UCSD-AML1 (cell line): ENCODE measurements around the gene PLXNB2.

Source experiments
- DNase-seq: peaks from one replicate; lab custom pipeline; 2025; ENCODE audit not compliant: unreplicated experiment; lab: John Stamatoyannopoulos, UW

PLXNB2 gene

GRCh38 chr22:50313021-50313420, 5.6 kb upstream of the PLXNB2 start:
- no peak for DNase-seq

- no peak for DNase-seq
Observed at GRCh38 chr22:50312371-50312770, 4.9 kb upstream of the PLXNB2 start.

DNA sequence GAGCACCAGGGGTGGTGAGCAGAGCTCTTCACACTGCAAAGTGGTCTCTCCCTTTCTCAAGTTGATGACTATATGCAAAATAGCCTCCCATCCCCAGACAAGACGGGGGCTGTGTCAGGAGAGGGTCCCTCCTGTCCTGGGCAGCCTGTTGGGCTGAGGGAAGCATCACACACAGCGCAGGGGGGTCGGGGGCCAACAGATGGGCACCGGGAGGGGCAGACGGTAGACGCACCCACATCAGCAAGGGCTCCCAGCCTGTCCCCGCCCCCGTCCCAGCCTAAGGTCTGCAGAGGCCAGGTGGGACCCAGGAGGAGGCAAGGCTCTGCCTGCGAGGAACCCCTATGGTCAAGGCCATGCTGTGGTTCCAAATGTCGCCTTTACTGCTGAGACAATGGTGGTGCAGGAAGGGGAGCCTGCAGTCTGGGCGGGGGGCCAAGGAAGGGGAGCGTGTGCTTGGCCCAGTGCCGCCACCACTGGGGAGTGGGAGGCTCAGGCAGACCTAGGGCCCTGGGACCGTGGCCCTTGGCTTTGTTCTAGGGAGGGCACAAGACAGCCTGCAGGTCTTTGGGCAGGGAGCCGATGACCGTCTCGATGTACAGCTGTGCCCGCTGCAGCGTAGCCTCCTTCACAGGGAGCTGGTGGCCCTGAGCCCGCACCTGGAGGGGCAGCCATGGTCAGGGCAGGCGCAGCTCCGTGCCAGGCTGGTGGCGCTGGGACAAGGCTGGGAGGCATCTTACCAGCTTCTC, 4.3 kb upstream of the PLXNB2 start:
- no peak for DNase-seq

DNA sequence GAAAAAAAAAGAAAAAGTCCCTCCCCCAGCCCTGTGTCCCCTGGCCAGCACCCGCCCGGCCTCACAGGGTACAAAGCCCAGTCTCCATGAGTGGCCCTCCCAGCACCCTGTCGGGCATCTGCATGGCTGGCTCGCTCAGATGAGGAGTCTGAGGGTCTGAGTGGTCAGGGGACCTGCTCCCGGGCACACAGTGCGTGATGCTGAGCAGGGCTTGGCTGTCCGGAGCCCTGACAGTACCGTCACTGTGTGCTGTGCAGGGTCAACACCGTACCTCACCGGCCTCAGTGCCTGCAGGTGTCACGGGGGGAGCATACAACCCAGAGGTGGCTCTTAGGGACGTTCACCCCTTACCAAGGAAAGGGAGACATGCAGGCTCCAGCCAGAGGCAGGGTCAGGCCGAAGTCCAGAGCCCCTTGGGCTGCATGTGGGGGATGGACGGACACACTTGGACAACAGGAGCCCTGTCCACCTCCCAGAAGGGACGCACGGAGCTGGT, 3.6 kb upstream of the PLXNB2 start:
- no peak for DNase-seq

DNA sequence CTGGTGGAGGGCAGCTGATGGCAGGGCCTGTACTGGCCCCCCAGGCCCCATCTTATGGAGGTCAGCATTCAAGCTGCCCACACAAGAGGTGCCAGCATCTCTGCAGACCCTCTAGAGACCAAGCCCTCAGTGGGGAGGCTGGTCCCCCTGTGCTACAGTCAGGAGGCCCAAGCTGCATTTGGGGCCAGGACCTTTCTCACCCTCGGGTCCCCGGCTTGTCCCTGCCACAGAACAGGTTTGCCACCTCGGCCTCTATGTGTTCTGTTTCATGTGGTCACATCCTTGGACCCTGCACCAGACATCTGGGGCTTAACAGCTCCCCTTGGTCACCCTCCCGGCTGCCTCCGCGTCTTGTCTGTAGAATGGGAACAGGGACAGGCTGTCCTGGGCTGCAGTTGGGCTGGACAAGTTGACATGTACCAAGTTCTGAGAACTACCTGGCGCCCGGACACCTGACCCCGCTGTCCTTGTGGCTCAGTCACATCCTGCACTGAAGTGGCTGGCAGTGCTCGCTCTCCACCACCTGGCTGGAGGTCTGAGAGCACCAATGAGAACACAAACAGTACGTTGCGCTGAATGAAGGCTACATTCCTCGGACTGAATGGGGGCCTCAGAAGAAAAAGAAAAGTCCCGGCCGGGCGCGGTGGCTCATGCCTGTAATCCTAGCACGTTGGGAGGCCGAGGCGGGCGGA, 2.7 kb upstream of the PLXNB2 start:
- no peak for DNase-seq

GRCh38 chr22:50309601-50309991, 2.1 kb upstream of the PLXNB2 start:
- DNase-seq, result no peak

DNA sequence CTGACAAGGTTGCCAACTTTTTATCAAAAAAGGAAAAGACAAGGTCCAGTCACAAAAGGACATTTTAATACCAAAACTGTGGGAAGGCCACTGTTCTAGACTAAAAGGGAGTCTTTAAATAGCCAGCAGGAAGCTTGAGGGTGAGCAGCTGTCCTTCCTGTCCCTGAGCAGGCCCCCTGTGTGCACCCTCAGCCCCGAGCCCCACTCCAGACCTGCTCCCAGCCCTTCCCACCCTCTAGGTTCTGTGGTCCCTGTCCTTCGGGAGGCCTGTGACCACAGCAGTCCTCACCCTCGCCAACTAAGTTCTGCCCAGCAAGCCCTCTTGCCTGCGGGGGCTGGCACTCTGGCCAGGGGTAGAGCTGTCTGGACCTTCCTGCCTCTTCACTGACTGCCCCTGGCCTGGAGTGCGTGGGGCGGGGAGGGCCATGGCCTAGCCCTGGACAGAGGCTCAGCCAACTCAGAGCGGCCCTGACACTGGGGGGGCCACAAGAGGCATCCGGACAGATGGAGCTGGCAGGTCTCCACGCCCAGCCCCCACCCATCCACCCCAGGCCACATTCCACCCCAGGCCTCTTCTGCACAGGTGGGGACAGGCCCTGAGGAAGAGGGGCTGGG, 1.6 kb upstream of the PLXNB2 start:
- DNase-seq, result peak; percentile 56

GRCh38 chr22:50308597-50308935, 1.1 kb upstream of the PLXNB2 start:
- peak; percentile 91 for DNase-seq

DNA sequence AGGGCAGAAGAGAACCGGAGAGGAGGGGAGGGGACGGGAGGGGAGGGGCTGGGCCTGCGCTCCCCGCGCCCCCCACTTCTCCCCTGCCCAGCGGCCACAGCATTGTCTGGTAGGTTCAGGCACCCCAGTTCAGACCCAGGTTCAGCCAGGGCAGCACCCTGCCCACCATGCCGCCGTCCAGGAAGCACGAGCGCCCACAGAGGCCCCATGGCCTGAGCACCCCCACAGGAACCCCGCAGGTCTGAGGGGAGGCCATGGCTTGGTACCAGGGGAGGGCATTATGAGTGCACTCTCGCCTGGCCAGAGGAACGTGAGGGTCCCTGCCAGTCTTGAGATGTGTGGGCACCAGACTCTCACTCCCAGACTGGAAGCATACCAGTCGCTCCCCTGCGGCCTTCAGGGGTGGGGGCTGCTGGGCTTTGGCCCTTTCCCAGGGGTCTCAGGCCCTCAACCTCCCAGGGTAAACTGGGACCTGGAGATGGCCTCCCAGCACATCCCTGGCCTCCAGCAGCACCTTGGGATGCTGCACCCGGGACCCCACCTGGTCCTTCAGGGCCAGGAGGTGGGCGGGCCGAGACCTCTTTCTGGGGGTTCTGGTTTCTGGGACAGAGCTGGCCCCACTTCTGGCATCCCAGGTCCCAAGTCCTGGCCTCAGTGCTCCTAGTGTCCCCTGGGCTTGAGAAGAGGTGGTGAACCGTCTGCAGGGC, 597 bp upstream of the PLXNB2 start:
- peak; percentile 67 for DNase-seq

GRCh38 chr22:50305923-50306566, 1.4 kb downstream of the PLXNB2 start:
- DNase-seq, result peak; percentile 79

- no peak for DNase-seq
Observed at GRCh38 chr22:50305393-50305922, 2.0 kb downstream of the PLXNB2 start.

GRCh38 chr22:50304528-50305392, 2.7 kb downstream of the PLXNB2 start:
- DNase-seq, result peak; percentile 62

GRCh38 chr22:50303848-50304527, 3.5 kb downstream of the PLXNB2 start:
- peak; percentile 58 for DNase-seq

- DNase-seq, result no peak
Observed at GRCh38 chr22:50303515-50303847, 4.0 kb downstream of the PLXNB2 start.

GRCh38 chr22:50302564-50302963, 4.9 kb downstream of the PLXNB2 start:
- no peak for DNase-seq

DNA sequence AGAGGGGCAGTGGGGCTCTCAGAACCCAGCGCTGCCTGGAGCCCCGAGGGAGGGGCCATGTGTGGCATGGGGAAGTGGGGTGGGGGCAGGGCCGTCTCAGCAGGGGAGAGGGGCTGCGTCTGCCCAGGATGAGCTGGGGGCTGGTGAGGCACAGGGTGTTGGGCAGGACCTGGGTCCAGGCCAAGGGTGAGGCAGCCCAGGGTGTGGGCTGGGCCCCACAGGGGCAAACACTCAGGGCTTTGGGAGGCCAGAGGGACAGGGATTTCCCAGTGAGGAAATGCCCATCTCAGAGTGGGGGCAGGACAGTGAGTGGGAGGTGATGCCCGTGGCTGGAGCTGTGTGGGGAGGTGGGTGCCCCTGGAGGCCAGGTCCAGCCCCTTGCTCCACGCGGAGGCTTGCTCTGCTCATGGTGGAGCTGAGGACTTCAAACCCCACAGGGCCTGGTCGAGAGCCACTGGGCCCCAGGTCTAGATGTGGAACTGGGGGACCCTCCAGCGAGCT, 5.4 kb downstream of the PLXNB2 start:
- DNase-seq, result no peak

GRCh38 chr22:50301581-50301991, 5.9 kb downstream of the PLXNB2 start:
- DNase-seq, result no peak

DNA sequence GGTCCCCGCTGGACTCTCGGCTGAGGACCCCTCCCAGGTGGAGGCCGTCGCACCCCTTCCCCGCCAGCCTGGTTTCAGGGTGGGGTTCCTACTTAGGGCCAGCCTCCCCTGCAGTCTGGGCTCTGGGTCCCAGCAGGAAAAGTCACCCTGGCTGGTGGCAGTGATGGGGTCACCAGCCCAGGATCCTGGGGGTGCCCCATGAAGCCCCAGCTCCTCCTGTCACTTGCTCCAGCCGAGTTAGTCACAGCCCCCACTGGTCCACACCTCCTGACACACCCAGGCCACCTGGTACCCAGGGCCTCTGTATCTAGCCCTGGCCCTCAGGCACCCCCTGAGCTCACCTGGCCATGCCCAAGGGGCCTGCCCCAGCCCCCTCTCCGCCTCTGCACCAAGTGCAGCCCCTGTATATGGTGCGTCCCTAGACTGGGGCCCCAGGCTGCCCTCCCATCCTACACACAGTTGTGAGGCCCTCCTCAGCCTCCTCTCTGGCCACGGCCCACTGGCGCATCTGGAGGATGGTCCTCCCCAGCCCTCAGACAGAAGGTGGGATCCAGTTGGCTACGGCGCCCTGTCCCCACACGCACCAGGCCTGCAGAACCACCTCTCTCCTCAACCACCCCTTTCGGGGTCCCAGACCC, 6.7 kb downstream of the PLXNB2 start:
- DNase-seq, result no peak
